OCI-LY3 (cell line): ENCODE results near the gene ETHE1.

Experiments
- H2AFZ ChIP-seq: fragments of 200-600, 300-600 bp; shearing (Covaris generic); 2 replicates; pipeline ENCODE4 v1.6.0; 2014; ENCODE audit warnings: antibody characterized with exemption, low read depth, low read length
- H3K27ac ChIP-seq: fragments of 200-600, 300-600 bp; sonication (generic); 2 replicates; pipeline ENCODE4 v1.5.1; 2014; ENCODE audit warnings: mild to moderate bottlenecking, low read length, moderate library complexity, mixed read lengths
- H3K27me3 ChIP-seq: fragments of 200-600, 300-600 bp; sonication (generic); 2 replicates; pipeline ENCODE4 v1.6.1; 2014; ENCODE audit warnings: low read depth, low read length, mixed read lengths
- H3K36me3 ChIP-seq: fragments of 200-600, 300-600 bp; sonication (generic); replicated peaks from 2 replicates; pipeline ENCODE3; 2014; ENCODE audit warnings: low read depth, low read length, mixed read lengths
- H3K4me1 ChIP-seq: fragments of 300-600, 200-600 bp; sonication (generic); 2 replicates; pipeline ENCODE4 v1.6.1; 2014; ENCODE audit warnings: low read length, mixed read lengths
- H3K4me2 ChIP-seq: fragments of 200-600, 300-600 bp; sonication (generic); 2 replicates; pipeline ENCODE4 v1.6.1; 2014; ENCODE audit warnings: low read length, mixed read lengths
- H3K4me3 ChIP-seq: fragments of 300-600, 200-600 bp; sonication (generic); 2 replicates; pipeline ENCODE4 v1.5.1; 2014; ENCODE audit warnings: antibody characterized with exemption, mild to moderate bottlenecking, low read length, moderate library complexity
- H3K79me2 ChIP-seq: fragments of 300-600, 200-600 bp; shearing (Covaris generic); 2 replicates; pipeline ENCODE4 v1.6.1; 2014; ENCODE audit warnings: mild to moderate bottlenecking, low read length, mixed read lengths
- H3K9ac ChIP-seq: fragments of 300-600, 200-600 bp; shearing (Covaris generic); 2 replicates; pipeline ENCODE4 v1.6.0; 2014; ENCODE audit warnings: mild to moderate bottlenecking, low read length, moderate library complexity
- H3K9me3 ChIP-seq: fragments of 200-600, 300-600 bp; shearing (Covaris generic); 2 replicates; pipeline ENCODE4 v1.6.1; 2014; ENCODE audit warnings: low read length, mixed read lengths; ENCODE audit not compliant: insufficient read depth
- H4K20me1 ChIP-seq: fragments of 200-600, 300-600 bp; sonication (generic); 2 replicates; pipeline ENCODE4 v1.6.1; 2016; ENCODE audit warnings: low read length, mixed read lengths; ENCODE audit not compliant: insufficient read depth
- CTCF ChIP-seq: fragments of 200-600, 300-600 bp; sonication (generic); IDR thresholded peaks from 2 replicates; pipeline ENCODE4 v1.5.1; 2014; ENCODE audit warnings: antibody characterized with exemption, low read length, low read depth
- EZH2phosphoT487 ChIP-seq: fragments of 200-600 bp; shearing (Covaris generic); IDR thresholded peaks from 2 replicates; pipeline ENCODE4 v1.6.1; 2018; ENCODE audit warnings: antibody characterized with exemption, mixed run types, low read depth

Gene ETHE1

GRCh38 chr19:43510713-43511112 lies 16.3 kb downstream of the ETHE1 start:
- Histone ChIP-seq H3K9me3 (no peaks in the 10 kb centered on the region), H3K27ac (no peak overlapping the region), H4K20me1 (no peaks in the 10 kb centered on the region), H2AFZ (no peak overlapping the region), H3K4me2 (no peak overlapping the region), H3K79me2 (no peaks in the 10 kb centered on the region), H3K27me3 (no peaks in the 10 kb centered on the region), H3K9ac (no peak overlapping the region), H3K4me3 (no peak overlapping the region), H3K4me1 (no peaks in the 10 kb centered on the region), H3K36me3 (no peaks in the 10 kb centered on the region)
- TF ChIP-seq EZH2phosphoT487 (no peak), CTCF (no peak)

- Histone ChIP-seq H3K9me3 (no peaks in the 10 kb centered on the region), H3K27ac (no peak overlapping the region), H2AFZ (no peak overlapping the region), H3K36me3 (peaks cover 1% of the 10 kb centered on the region), H3K27me3 (no peaks in the 10 kb centered on the region), H3K4me3 (no peak overlapping the region), H3K79me2 (peaks cover 9% of the 10 kb centered on the region), H3K4me2 (no peak overlapping the region), H3K9ac (no peak overlapping the region), H3K4me1 (peaks cover 6% of the 10 kb centered on the region), H4K20me1 (no peaks in the 10 kb centered on the region)
- TF ChIP-seq CTCF (no peak), EZH2phosphoT487 (no peak)
Measured at GRCh38 chr19:43507880-43508279, 19.1 kb downstream of the ETHE1 start.

- Histone ChIP-seq H3K27ac (no peak overlapping the region), H3K9ac (no peak overlapping the region), H3K4me2 (no peak overlapping the region), H4K20me1 (no peaks in the 10 kb centered on the region), H3K9me3 (no peaks in the 10 kb centered on the region), H2AFZ (no peak overlapping the region), H3K27me3 (no peaks in the 10 kb centered on the region), H3K4me3 (no peak overlapping the region), H3K36me3 (peaks cover 14% of the 10 kb centered on the region), H3K4me1 (peaks cover 11% of the 10 kb centered on the region), H3K79me2 (peaks cover 22% of the 10 kb centered on the region)
- TF ChIP-seq EZH2phosphoT487 (no peak), CTCF (no peak)
Measured at GRCh38 chr19:43506629-43507028, 20.4 kb downstream of the ETHE1 start.

GRCh38 chr19:43505941-43506340 lies 21.1 kb downstream of the ETHE1 start:
- no peaks in the 10 kb centered on the region for H3K27me3 ChIP-seq
- no peak overlapping the region for H3K4me2 ChIP-seq
- TF ChIP-seq EZH2phosphoT487 (no peak), CTCF (no peak)
- no peaks in the 10 kb centered on the region for H4K20me1 ChIP-seq
- H3K4me1 ChIP-seq, result peaks cover 11% of the 10 kb centered on the region
- H3K36me3 ChIP-seq, result peaks cover 17% of the 10 kb centered on the region
- no peak overlapping the region for H3K27ac ChIP-seq
- no peak overlapping the region for H3K4me3 ChIP-seq
- H3K9me3 ChIP-seq, result no peaks in the 10 kb centered on the region
- H3K79me2 ChIP-seq, result peaks cover 22% of the 10 kb centered on the region
- no peak overlapping the region for H2AFZ ChIP-seq
- H3K9ac ChIP-seq, result no peak overlapping the region
